ENCODE measurements around the gene ADRA2C. TPM values are rescaled to one million over a fixed set of nuclear protein-coding genes. Genes with fewer than 3 reads are reported as not detected.

Gene ADRA2C
- total and polyA plus RNA-seq, 12 donors, result 1.1 to 34.0 (median 5.3) TPM

- no peak overlapping the region for H3K4me3 ChIP-seq
- H3K36me3 ChIP-seq (replicated peaks in 1 of 2), result no peaks in the 10 kb centered on the region
- intact Hi-C loops (cut with DNase I), result no loop called here
- no peaks in the 10 kb centered on the region for H3K9me3 ChIP-seq (replicated peaks in 1 of 3)
- H3K4me1 ChIP-seq (replicated peaks in 1 of 2), result no peaks in the 10 kb centered on the region
- TF ChIP-seq POLR2A (IDR thresholded peaks at IDR 0.05), result no peak
- TF ChIP-seq CTCF (IDR thresholded peaks at IDR 0.05), result no peak
- H3K27me3 ChIP-seq, result peaks cover 21% of the 10 kb centered on the region
- DNase-seq, result no peak
- no peak overlapping the region for H3K27ac ChIP-seq
- WGBS, 4 donors, result 52 to 74% (median 69%) methylated on average over 6 of the region's 6 CpGs; no CpG with 5 or more reads in 1 of the 4 donors
Measured at GRCh38 chr4:3779509-3779908, 13.3 kb downstream of the ADRA2C start.

- TF ChIP-seq CTCF (IDR thresholded peaks at IDR 0.05) (no peak), POLR2A (IDR thresholded peaks at IDR 0.05) (no peak)
- H3K27ac ChIP-seq, result no peak overlapping the region
- intact Hi-C loops (cut with DNase I), result no loop called here
- no peak overlapping the region for H3K4me3 ChIP-seq
- no peaks in the 10 kb centered on the region for H3K4me1 ChIP-seq (replicated peaks in 1 of 2)
- peaks cover 21% of the 10 kb centered on the region for H3K27me3 ChIP-seq
- 65 to 69% (median 67%) methylated on average over 9 to 21 of the region's 21 CpGs; no CpG with 5 or more reads in 1 of the 4 donors for WGBS, 4 donors
- H3K9me3 ChIP-seq (replicated peaks in 1 of 3), result no peaks in the 10 kb centered on the region
- no peak for DNase-seq
- H3K36me3 ChIP-seq (replicated peaks in 1 of 2), result no peaks in the 10 kb centered on the region
Measured at GRCh38 chr4:3780347-3781171, 14.4 kb downstream of the ADRA2C start.

- intact Hi-C loops (cut with DNase I), result no loop called here
- Histone ChIP-seq H3K27ac (no peak overlapping the region), H3K4me1 (replicated peaks in 1 of 2) (no peaks in the 10 kb centered on the region), H3K4me3 (no peak overlapping the region), H3K36me3 (replicated peaks in 1 of 2) (no peaks in the 10 kb centered on the region), H3K9me3 (replicated peaks in 1 of 3) (no peaks in the 10 kb centered on the region), H3K27me3 (peaks cover 21% of the 10 kb centered on the region)
- WGBS, 4 donors, result 81 to 83% (median 82%) methylated on average over 17 to 19 of the region's 19 CpGs
- TF ChIP-seq CTCF (IDR thresholded peaks at IDR 0.05) (no peak), POLR2A (IDR thresholded peaks at IDR 0.05) (no peak)
- no peak for DNase-seq
Measured at GRCh38 chr4:3781193-3781886, 15.2 kb downstream of the ADRA2C start.

All from adrenal gland (tissue), 12 donors.